Forelimb muscle (tissue), 1 donor: ENCODE results near the gene ADAD2. TPM values are rescaled to one million over a fixed set of nuclear protein-coding genes. Genes with fewer than 3 reads are reported as not detected.

Source experiments
- DNase-seq: peaks from one replicate; pipeline ENCODE4 v3.0.0-alpha.2; 2013; ENCODE audit warnings: low read depth
- polyA plus RNA-seq: library from polyadenylated mRNA; unstranded; fragments of 120-200 nt; gene quantifications from one replicate; pipeline ENCODE4 v1.2.1, GENCODE V29; 2013; ENCODE audit not compliant: insufficient read length

Gene ADAD2
- polyA plus RNA-seq, 1 donor, result 0.94 TPM

GRCh38 chr16:84223456-84223855 lies 32.5 kb downstream of the ADAD2 start:
- DNase-seq, result no peak

DNA sequence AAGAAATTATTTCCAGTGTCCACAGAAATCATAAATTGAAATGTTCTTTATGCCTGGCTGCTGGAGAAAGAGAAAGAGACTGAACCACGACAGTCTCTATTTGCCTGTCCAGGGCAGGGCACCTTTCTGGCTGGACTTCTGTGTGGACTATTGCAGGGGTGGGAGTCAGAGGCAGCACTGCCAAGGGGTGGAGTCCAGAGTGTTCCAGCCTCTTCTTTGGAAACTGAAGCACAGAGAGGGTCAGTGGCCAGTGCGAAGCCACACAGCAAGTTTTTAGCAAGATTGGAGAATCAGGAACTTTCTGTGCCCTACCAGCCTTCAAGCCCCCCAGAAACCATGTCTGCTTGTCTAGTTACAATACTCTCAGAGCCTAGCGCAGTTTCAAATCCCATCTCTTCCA lies 33.6 kb downstream of the ADAD2 start:
- DNase-seq, result no peak

DNA sequence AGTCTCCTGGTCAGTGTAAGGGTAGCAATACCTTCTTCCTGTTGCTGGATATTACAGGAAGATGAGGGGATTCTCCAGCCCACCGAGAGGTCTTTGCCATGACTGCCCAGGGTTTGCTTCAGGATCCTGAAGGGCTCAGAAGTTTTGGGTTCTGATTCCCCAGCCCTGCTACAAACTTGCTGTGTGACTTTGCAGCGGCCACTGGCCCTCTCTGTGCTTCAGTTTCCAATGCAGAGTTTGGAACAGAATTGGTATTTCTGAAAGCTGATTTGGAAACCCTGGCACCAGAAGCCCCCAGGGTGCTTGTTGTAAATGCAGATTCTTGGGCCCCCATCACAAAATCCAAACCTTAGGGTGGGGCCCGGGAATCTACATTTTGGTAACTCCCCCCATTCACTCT lies 34.2 kb downstream of the ADAD2 start:
- no peak for DNase-seq

DNA sequence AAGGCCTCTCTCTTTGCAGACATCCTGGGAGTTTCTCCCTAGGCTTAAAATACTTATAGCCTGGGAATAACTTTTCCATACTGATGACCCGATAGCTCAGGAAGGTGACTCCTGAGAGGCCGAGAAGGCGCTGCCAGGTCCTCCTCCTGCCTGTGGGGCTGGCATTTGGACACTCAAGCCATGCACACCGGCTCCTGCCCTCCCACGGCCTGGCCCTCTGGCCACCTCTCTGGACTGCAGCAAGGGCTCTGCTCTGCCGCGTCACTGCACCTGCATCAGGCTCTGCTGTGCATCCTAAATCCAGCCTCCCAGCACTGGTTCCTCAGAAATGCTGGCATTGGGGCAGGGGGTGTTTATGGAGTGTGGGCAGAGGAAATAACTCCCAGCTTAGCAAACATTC lies 34.6 kb downstream of the ADAD2 start:
- DNase-seq, result no peak

DNA sequence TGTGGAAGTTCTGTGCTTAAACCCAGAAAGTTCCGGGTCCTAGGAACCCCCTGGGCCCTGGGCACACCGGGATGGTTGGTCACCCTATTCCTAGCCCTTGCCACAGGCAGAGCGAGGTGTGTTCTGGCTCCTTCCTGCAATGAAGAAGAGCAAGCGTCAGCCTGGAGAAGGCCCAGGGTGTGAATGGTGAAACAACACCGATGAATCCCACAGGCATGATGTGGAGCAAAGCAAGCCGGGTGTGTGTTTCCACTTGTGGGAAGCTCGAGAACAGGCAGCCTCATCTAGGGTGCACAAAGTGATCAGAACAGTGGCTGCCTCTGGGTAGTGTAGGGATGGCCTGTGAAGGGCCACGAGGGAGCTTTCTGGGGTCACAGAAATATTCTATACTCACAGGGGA lies 35.1 kb downstream of the ADAD2 start:
- DNase-seq, result no peak

DNA sequence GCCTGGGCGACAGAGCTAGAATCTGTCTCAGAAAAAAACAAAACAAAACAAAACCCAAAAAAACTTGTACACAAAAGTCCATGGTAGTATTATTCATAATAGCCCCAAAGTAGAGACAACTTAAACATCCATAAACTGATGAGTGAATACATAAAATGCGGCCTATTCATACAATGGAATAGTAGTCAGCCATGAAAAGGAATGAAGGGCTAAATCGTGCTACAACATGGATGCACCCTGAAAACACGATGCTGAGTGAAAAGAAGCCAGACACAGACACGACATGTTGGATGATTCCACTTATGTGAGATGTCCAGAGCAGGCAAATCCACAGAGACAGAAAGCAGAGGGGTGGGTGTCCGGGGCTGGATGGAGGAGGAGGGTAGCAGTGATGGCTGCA lies 36.6 kb downstream of the ADAD2 start:
- DNase-seq, result no peak

DNA sequence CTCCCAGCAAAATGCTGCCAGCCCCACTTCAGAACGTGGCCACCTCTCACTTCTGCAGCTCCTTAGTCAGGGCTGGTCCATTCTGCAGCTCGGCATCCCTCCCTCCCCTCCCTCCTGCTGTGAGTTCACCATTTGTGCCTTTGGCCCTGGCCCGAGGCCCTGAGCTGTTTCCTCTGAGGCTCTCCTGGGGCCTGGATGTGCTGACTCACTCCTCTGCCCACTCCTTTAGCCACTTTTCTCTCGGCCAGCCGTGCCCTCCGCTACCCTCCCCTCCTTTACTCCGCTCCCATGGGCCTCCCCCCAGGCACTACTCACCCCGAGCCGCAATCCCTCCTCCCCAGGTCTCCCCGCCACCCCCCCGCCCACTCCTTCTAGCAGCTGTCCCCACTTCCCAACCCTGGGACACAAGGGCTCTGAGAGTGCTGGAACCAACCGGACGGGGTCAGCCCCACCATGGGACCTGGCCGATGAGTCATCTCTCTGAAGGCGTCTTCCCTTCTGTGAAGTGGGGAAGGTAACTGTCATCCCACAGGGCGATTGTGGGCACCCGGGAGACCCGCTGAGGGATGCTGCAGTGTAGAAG lies 37.4 kb downstream of the ADAD2 start:
- peak; percentile 35 for DNase-seq

DNA sequence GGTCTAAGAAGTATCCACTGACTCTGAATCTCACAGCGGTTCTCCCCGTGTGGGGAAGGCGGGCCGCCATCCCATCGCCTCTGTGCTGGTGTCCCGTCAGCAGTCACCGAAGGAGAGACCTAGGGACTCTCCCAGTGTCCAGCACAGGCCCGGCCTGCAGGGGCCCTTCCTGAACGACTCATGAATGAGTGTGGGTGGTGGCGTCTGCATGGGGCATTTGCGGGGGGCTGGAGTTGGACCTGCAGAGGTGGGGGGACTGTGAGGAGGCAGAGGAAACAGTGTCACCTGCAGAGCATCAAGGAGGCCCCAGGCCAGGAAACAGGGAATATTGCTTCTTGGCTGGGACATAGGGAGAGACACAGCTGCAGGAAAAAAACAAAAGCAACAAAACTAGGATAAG lies 38.5 kb downstream of the ADAD2 start:
- DNase-seq, result no peak

- no peak for DNase-seq
These were observed 41.1 kb downstream of the ADAD2 start for GRCh38 chr16:84232060-84232459.

- DNase-seq, result no peak
These were observed 42.0 kb downstream of the ADAD2 start for GRCh38 chr16:84232969-84233368.

GRCh38 chr16:84233748-84234147 lies 42.8 kb downstream of the ADAD2 start:
- no peak for DNase-seq

DNA sequence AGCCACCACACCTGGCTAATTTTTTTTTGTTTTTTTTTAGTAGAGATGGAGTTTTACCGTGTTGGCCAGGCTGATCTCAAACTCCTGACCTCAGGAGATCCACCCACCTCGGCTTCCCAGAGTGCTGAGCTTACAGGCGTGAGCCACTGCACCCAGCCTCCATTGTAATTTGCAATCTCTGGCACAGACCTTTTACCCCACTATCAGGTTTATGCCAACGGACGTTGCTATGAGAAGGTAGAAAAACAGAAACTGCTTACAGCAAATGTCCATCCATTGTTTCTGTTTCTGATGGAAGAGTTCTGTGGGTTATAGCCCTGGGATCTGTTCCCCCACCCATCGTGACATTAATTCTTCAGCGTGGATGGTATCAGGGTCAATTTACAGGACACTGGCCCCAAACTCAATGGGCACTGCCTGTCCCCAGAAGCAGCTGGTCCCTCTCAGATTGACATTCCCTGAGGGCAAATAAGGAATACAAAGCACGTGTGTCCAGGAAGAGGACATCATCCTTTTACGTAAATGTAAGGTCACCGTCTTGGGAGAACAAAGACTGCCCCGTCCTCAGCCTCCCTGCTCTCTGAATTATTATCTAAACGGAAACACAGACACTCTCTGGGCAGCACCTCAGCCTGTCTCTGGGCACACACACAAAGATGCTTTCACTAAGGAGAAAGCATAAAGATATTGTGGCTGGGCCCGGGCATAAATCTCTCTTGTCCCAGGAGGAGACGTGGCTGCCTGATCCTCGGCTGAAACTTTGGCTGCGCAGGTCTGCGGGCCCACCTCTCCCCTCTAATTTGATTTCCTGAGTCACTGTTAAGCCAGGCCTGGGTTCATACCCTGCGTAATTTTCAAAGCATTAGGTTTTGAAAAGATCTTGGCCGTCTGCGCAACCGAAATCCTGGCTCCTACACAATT lies 43.6 kb downstream of the ADAD2 start:
- DNase-seq, result no peak

GRCh38 chr16:84236671-84237070 lies 45.7 kb downstream of the ADAD2 start:
- DNase-seq, result no peak

DNA sequence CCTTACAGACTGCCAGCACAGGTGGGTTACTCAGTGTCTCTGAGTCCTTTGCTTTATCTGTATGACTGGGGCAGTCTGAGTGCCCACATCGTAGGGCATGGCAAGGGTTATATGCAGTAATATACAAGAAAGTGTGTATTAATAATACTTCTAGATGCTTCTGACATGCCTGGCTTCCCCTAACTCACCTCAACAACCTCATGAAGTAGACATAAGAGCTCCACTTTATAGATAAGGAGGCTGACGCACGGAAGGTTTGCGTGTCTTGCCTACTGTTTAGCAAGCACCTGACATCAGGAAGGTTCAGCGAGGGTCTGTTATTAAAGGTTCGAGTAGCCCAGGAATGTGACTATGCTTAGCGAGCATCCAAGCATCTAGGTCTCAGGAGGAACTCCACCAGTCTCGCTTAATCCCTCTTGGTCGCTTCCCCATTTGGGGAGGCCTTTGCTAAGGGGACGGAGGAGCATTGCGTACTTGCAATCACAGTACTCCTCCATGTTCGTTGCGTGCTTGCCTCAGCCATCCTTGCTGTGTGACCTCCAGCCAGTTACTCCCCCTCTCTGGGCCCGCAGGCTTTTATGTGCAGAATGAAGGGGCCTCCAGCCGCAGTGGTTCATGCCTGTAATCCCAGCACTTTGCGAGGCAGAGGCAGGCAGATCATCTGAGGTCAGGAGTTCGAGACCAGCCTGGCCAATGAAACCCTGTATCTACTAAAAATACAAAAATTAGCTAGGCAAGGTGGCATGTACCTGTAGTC lies 47.2 kb downstream of the ADAD2 start:
- DNase-seq, result no peak

DNA sequence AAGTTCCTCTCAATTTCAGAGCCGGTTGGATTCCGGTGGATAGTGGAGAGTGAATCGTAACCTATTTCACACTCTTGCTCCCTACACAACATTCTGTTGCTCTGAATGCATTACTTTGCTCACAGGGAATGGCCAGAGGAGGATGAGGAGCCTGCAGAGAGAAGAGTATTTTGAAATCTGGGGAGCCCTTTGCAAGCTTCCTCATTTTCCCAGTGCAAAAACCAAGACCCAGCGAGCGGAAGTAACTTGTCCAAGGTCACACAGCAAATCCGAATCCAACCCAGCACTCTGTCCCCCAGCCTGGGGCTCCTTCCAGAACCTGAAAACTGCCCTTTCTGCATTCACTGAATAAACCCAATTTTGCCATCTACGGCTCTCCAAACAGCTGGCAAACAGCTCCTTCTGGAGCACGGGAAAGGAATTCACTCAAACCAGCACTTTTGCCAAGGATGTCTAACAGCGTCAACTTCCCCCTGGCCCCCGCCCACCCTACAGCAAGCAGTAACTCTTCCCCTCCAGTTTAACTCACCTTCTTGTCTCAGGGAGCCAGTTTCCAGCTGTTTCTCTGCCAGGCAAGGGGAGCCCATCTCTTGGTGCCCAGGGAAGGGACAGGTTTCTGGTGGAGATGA lies 48.3 kb downstream of the ADAD2 start:
- no peak for DNase-seq

GRCh38 chr16:84239909-84240308 lies 49.0 kb downstream of the ADAD2 start, which contains the start of gene KCNG4:
KCNG4 (minus strand) TSS chr16:84240012; CDS start chr16:84237485, 2,527 bp downstream.
- no peak for DNase-seq

GRCh38 chr16:84240455-84240854 lies 49.5 kb downstream of the ADAD2 start:
- no peak for DNase-seq

DNA sequence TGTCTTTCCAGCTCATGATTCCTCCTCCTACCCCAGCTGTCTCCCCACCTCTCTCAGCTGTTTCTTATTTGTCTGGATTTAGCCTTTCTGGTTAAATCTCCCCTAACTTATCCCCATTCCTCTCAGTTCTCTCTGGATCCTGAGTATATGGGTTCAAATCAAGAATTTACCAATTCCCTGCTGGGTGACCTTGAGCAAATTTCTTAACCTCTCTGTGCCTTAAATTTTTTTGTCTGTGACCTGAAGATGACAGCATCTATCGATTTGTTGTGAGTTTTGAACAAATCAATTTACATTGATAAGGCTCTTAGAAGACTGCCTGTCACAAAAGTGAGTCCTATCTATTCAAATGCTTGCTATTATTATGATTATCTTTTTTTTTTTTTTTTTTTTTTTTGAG lies 50.8 kb downstream of the ADAD2 start:
- DNase-seq, result no peak

DNA sequence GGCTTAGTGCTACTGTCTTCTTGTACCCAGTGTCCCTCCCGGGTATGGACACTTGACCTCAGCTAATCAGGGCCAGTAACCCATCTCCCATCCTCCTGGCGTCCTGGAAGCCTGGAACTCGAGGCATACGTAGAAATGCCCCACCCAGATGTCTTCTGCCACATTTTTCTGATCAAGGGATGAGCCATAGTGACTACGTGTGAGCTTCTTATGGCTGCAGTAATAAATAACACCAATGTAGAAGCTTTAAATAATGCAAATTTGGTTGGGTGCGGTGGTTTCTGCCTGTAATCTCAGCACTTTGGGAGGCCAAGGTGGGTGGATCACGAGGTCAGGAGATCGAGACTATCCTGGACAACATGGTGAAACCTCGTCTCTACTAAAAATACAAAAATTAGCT lies 51.9 kb downstream of the ADAD2 start:
- DNase-seq, result no peak

GRCh38 chr16:84243732-84244131 lies 52.8 kb downstream of the ADAD2 start:
- no peak for DNase-seq

DNA sequence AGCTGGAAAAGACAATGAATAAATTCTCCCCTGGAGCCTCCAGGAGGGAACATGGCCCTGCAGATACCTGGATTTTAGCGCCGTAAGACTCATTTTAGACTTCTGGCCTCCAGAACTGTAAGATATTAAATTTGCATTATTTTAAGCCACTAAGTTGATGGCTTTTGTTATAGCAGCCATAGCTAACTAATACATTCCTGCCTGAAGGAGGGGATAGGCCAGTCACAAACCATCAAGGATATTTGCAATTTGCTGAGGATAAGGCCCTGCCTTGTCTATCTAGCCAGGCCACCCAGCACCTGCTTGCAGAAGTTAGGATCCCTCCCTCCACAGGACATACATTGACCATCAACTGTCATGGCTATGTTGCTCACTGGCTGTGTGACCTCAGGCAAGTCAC lies 53.8 kb downstream of the ADAD2 start:
- DNase-seq, result no peak
